B cell (primary cell): Measurements from ENCODE around the gene WNK1.

ENCODE experiments used
- EZH2 ChIP-seq: IDR thresholded peaks from 2 replicates; pipeline ENCODE4 v1.6.1; 2012; ENCODE audit warnings: borderline replicate concordance, low read depth, mild to moderate bottlenecking, moderate library complexity, low read length; ENCODE audit not compliant: insufficient read depth, poor library complexity, severe bottlenecking
- TF ChIP-seq, protein P1 (sequence below): fragments of 200-600 bp; IDR thresholded peaks from one replicate; pipeline ENCODE4 v1.8.0; 2022; ENCODE audit warnings: antibody characterized with exemption, mild to moderate bottlenecking

DNA sequence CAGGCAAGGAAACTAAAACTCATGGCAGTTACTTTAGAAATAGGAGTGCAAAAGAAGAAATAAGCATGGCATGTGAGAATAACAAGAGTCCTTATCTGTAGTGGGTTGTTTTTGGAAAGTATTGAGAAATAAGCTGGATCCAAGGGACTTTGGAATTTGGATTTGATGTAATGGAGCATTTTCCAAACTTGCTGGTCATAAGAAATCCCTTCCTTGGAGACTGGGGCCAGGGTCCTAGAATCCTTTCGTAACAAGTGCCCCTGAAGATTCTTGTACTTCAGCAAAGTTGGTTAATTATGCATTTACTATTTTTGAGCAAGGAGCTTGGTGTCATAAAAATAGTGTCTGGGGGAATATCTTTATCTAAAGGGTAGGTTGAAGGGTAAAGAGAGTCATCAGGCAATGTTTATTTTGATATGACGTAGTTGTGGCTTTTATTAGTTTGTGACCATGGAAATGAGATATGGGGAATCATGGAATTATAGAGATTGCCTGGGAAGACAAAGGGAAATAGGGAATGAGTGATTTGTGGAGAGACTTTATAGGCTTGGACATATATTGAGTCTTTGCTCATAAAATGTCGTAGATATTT lies 53.9 kb downstream of the WNK1 start:
- TF ChIP-seq, protein P1, sequence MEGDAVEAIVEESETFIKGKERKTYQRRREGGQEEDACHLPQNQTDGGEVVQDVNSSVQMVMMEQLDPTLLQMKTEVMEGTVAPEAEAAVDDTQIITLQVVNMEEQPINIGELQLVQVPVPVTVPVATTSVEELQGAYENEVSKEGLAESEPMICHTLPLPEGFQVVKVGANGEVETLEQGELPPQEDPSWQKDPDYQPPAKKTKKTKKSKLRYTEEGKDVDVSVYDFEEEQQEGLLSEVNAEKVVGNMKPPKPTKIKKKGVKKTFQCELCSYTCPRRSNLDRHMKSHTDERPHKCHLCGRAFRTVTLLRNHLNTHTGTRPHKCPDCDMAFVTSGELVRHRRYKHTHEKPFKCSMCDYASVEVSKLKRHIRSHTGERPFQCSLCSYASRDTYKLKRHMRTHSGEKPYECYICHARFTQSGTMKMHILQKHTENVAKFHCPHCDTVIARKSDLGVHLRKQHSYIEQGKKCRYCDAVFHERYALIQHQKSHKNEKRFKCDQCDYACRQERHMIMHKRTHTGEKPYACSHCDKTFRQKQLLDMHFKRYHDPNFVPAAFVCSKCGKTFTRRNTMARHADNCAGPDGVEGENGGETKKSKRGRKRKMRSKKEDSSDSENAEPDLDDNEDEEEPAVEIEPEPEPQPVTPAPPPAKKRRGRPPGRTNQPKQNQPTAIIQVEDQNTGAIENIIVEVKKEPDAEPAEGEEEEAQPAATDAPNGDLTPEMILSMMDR, result no peak
- TF ChIP-seq EZH2, result no peak
